ENCODE data around the gene DCAF7.

DNA sequence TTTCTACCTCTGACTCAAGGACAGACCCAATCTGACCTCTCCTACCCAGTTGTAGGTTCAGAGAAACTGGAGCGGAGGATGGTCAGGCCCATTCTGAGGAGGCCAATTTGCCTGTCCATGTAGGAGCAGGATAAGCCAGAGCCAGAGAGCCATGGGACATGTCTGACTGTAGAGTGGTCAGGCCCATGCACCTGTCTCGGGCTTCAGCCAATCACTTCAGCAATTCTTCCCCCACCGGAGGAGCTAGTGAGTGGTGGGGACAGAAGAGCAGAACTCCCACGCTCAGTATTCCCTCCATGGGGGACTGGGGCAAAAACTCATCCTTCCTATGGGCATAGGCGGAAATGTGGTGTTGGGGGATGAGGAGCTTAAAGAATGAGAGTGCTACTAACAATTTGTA lies 14.3 kb downstream of the DCAF7 start:
- TF ChIP-seq, protein P1, sequence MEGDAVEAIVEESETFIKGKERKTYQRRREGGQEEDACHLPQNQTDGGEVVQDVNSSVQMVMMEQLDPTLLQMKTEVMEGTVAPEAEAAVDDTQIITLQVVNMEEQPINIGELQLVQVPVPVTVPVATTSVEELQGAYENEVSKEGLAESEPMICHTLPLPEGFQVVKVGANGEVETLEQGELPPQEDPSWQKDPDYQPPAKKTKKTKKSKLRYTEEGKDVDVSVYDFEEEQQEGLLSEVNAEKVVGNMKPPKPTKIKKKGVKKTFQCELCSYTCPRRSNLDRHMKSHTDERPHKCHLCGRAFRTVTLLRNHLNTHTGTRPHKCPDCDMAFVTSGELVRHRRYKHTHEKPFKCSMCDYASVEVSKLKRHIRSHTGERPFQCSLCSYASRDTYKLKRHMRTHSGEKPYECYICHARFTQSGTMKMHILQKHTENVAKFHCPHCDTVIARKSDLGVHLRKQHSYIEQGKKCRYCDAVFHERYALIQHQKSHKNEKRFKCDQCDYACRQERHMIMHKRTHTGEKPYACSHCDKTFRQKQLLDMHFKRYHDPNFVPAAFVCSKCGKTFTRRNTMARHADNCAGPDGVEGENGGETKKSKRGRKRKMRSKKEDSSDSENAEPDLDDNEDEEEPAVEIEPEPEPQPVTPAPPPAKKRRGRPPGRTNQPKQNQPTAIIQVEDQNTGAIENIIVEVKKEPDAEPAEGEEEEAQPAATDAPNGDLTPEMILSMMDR (IDR thresholded peaks at IDR 0.05): no peak
- TF ChIP-seq POLR2A (IDR thresholded peaks at IDR 0.05): no peak
- TF ChIP-seq EP300 (IDR thresholded peaks at IDR 0.05): no peak
